Skeletal muscle tissue (tissue), 4 donors: ENCODE measurements around the gene RIC8B. TPM values are rescaled to one million over a fixed set of nuclear protein-coding genes. Genes with fewer than 3 reads are reported as not detected.

Experiments used
- H3K27ac ChIP-seq: one replicate; pipeline ENCODE4 v1.7.0; 2013; ENCODE audit warnings: mild to moderate bottlenecking, low read depth, low read length, inconsistent platforms
- H3K27me3 ChIP-seq, 3 donors: one replicate each; pipeline ENCODE4 v1.7.0; 2013; ENCODE audit warnings: low read length in 3 of 3; ENCODE audit not compliant: control insufficient read depth in 3 of 3, insufficient read depth in 3 of 3
- H3K36me3 ChIP-seq, 3 donors: one replicate each; pipeline ENCODE4 v1.7.0; 2013; ENCODE audit warnings: low read length in 3 of 3; ENCODE audit not compliant: control insufficient read depth in 3 of 3, insufficient read depth in 3 of 3
- H3K4me1 ChIP-seq, 3 donors: one replicate each; pipeline ENCODE4 v1.7.0; 2013; ENCODE audit warnings: low read length in 3 of 3, mild to moderate bottlenecking in 3 of 3; ENCODE audit not compliant: control insufficient read depth in 3 of 3, insufficient read depth in 3 of 3
- H3K4me3 ChIP-seq, 3 donors: one replicate each; pipeline ENCODE4 v1.7.0; 2013; ENCODE audit warnings: low read length in 3 of 3
- H3K9ac ChIP-seq, 3 donors: one replicate each; pipeline ENCODE4 v1.7.0; 2013; ENCODE audit warnings: low read length in 3 of 3, mild to moderate bottlenecking in 3 of 3, moderate library complexity in 2 of 3, low read depth in 1 of 3
- H3K9me3 ChIP-seq, 3 donors: one replicate each; pipeline ENCODE4 v1.7.0; 2013; ENCODE audit warnings: low read length in 3 of 3; ENCODE audit not compliant: control insufficient read depth in 3 of 3
- total RNA-seq: library from RNA; depleted of rRNA; stranded (reverse); fragments of >200 nt; gene quantifications from one replicate; pipeline ENCODE4 v1.2.3, GENCODE V29; 2014
- donor health status: Osteomylitis.

The RIC8B gene
- total RNA-seq, 1 donor from 2014 or later: 19.3 TPM

DNA sequence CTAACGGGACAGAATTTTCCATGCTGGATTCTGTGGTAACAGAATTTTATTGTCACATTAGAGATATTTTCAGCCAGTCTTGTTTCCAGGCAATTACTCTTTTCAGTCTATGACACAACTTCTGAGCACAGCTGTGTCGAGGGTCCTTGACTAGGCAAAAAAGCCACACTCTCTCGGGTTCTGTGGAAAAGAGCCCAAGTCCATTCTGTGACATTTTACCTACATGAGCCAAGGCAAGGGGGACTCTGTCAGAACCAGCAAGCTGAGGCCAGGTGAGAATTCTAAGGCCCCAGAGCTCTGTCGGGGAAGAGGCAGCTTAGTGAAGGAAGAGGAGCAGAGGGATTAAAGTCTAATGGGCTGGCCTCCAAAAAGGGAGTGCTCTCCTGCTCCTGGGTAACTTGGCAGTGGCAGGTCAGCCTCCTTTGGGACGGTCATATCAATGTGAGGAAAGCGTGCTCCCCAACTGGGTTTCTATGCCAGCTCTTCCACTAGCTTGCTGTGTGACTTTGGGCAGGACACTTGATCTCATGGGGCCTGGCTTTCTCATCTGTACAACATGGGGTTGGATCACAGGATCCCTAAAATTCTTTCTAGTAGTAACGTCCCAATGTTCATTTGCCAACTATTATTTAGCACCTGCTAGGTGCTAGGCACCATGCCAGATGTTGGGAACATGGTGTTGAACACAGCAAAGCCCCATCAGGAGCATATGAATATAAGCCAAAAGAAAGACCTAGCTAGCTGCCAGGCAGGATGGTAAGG is 16.0 kb upstream of the RIC8B start:
- Histone ChIP-seq H3K27me3 (no peaks in the 10 kb centered on the region), H3K9me3 (no peaks in the 10 kb centered on the region), H3K4me1 (peaks cover 21 to 26% (median 23%) of the 10 kb centered on the region in 3 donors), H3K4me3 (no peak overlapping the region), H3K36me3 (no peaks in the 10 kb centered on the region), H3K9ac (no peak overlapping the region), H3K27ac (peak overlapping the region; percentile 66)

DNA sequence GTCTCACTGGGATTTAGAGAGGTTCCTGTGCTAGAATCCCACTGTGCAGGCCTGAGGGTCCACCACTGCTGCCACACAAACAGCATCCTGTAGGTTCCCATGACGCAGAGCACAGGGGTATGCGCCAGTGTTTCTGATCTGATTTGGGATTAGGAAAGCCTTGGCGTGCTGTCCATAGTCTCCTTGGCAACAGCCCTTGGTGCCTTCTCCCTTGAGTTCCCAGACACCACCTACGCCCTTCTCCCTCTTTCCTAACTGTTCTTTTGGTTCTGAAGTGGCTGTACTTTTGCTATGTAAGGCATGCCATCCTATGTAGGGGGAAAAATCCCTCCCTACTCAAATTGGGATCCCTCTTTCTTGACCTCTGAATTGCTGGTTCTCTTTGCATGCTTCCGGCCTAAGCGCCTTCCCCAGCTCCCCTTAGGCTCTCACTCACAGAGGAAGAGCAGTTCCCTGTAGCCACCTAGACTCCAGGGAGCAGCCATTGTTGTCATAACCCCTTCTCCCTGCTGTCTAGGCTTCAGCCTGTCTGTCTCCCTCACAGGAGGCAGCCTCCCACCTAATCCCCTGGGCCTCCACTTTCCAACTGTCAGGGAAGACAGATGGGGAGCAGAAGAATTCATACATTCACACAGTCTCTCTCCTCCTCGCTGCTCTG is 14.8 kb upstream of the RIC8B start:
- Histone ChIP-seq H3K9ac (no peak overlapping the region), H3K27me3 (no peaks in the 10 kb centered on the region), H3K27ac (peak overlapping the region; percentile 66), H3K36me3 (no peaks in the 10 kb centered on the region), H3K4me3 (peak overlapping the region in 1 of 3 donors; percentile 4), H3K4me1 (peaks cover 21 to 26% (median 23%) of the 10 kb centered on the region in 3 donors), H3K9me3 (no peaks in the 10 kb centered on the region)

DNA sequence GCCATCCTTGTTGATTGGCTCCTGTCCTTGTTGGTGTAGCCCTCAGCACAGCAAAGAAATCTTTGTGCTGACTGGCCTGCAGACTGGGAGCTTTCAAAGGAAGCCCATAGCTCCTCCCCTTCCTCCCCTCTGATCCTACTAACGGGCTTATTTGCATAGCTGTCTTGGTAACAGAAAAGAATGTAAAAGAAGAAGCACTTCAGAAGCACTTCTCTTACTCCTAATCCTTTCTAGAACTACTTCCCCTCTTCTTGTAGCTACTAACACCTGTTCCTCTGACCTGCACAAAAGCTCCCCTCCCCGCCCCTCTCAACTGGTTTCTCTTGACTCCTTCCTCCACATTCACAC is 14.3 kb upstream of the RIC8B start:
- peak overlapping the region; percentile 66 for H3K27ac ChIP-seq
- no peak overlapping the region for H3K9ac ChIP-seq
- H3K36me3 ChIP-seq: no peaks in the 10 kb centered on the region
- H3K4me3 ChIP-seq: no peak overlapping the region
- H3K4me1 ChIP-seq: peaks cover 21 to 26% (median 23%) of the 10 kb centered on the region in 3 donors
- H3K27me3 ChIP-seq: no peaks in the 10 kb centered on the region
- H3K9me3 ChIP-seq: no peaks in the 10 kb centered on the region

DNA sequence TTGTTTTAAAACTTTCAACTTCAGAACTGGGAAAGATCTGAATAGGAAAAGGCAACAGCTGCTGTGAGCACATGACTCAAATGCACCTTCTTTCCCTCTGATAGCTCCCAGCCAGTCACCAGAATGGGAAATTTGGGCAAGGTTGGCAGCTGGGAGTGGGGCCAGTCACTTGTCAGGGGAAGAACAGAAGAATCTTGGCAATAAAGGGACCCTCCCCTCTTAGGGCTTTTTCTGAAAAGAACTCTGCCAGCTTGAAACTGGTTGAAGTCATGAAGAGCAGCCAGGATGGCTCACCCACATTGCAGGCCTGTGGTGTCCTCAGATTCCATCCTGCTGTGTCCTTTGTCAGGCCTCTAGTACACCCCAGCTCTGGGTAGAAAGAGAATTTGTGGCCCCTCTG is 10.3 kb upstream of the RIC8B start:
- H3K9me3 ChIP-seq: no peaks in the 10 kb centered on the region
- H3K4me1 ChIP-seq: peaks cover 17 to 25% (median 18%) of the 10 kb centered on the region in 3 donors
- H3K27ac ChIP-seq: no peak overlapping the region
- H3K27me3 ChIP-seq: no peaks in the 10 kb centered on the region
- no peak overlapping the region for H3K4me3 ChIP-seq
- H3K36me3 ChIP-seq: no peaks in the 10 kb centered on the region
- H3K9ac ChIP-seq: no peak overlapping the region

DNA sequence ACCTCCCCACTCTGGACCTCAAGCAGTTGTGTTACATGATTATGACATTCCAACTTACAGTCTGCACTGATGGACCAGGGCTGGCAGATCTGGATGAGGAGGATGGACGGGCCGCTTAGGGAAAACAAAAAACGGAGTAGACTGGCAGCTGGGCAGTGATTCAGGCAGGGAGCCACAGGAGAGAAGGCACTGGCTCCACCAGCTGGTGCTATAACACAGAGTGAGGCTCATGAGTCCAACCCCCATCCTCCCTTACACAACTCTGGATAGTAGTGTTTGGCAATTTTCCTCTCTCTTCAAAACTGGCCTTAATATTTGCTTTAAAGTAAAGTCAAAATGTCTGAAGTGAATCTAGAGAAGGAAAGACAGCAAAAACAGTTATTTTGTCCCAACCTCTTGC is 9.7 kb upstream of the RIC8B start:
- Histone ChIP-seq H3K27me3 (no peaks in the 10 kb centered on the region), H3K36me3 (no peaks in the 10 kb centered on the region), H3K9me3 (no peaks in the 10 kb centered on the region), H3K4me3 (no peak overlapping the region), H3K9ac (no peak overlapping the region), H3K27ac (no peak overlapping the region), H3K4me1 (peaks cover 13 to 20% (median 14%) of the 10 kb centered on the region in 3 donors)

DNA sequence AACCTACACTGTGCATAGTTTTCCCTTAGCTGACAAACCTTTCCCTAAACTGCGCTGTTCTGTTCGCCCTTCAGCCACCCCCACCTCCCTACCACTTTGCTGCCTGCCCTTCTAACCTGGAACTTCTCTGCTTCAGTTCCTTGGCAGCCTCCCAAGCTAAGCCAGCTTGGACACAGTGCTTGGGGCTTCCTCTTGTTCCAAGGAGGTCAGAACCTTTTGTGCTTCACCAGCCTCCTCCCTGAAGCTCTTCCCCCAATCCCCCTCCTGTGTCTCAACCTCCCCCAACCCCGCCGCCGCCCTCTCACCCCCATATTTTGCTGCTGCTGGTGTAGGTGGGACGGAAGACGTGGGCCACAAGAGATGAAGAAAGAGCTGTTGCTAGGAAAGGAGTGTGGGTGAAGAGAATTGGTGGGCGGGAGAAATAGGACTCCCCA is 8.1 kb upstream of the RIC8B start:
- Histone ChIP-seq H3K27me3 (no peaks in the 10 kb centered on the region), H3K27ac (no peak overlapping the region), H3K9ac (peak overlapping the region in 1 of 3 donors; percentile 59), H3K36me3 (no peaks in the 10 kb centered on the region), H3K4me1 (peaks cover 10 to 16% (median 11%) of the 10 kb centered on the region in 3 donors), H3K4me3 (peak overlapping the region in 1 of 3 donors; percentile 31), H3K9me3 (no peaks in the 10 kb centered on the region)

DNA sequence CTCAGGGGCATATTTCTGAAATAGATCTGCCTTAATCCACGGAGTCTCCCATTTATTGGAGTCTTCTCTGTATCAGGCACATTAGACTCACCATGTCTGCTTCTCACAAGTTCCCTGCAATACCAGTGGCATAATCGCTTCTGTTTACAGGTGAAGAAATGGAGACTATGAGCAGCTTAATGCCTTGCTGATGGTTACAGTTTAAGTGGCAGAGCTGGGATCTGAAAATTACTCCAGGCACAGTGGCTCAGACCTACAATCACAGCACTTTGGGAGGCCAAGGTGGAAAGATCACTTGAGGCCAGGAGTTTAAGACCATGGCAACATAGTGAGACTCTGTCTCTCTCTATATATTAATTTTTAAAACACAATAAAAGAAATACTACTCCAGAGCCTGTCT is 7.3 kb upstream of the RIC8B start:
- Histone ChIP-seq H3K36me3 (no peaks in the 10 kb centered on the region), H3K9me3 (no peaks in the 10 kb centered on the region), H3K27ac (no peak overlapping the region)

DNA sequence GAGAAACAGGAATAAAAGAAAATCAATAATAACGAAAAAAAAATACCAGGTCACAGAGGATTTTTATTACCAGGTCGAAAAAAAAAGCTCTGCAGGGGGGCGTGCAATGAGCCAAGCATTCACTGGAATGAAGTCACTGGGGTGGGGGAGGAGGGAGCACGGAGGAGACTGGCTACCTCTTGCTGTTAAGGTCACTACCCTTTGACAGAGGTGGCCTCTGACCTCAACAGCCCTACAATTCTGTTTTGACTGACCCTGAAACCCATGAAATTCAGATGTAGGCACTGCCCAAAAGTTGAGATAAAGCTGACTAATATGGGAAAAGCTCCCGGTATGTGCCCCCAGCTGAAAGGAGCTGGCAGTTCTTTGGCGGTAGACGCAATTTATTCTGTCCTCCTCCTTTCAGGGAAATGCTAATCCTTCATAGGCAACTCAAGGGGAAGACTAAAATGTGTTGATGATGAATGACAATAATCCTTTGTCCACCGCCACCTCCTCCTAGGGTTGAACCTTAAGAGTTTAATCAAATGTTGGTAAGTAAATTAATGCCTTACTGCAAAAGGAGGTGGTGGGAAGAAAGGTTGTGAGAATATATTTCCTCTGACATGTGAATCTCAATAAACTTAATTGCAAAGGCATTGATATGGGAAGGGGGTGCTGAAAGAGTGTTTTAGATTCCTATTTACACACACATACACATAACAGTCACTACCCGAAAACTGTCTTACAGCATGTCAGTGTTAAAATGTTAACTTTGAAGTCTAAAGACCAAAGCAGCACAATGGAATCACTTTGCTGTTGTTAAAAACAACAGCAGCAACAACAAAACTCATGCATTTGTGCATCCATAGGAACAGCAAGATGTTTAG is 6.3 kb upstream of the RIC8B start:
- H3K36me3 ChIP-seq: no peaks in the 10 kb centered on the region
- H3K27ac ChIP-seq: no peak overlapping the region
- no peak overlapping the region for H3K4me3 ChIP-seq
- H3K4me1 ChIP-seq: peaks cover 10 to 16% (median 11%) of the 10 kb centered on the region in 3 donors
- no peak overlapping the region for H3K9ac ChIP-seq
- H3K27me3 ChIP-seq: no peaks in the 10 kb centered on the region
- H3K9me3 ChIP-seq: no peaks in the 10 kb centered on the region

More for the DNA sequence above, 7.3 kb upstream of the RIC8B start:
- Histone ChIP-seq H3K4me3 (no peak overlapping the region), H3K4me1 (peaks cover 10 to 16% (median 11%) of the 10 kb centered on the region in 3 donors), H3K27me3 (no peaks in the 10 kb centered on the region), H3K9ac (no peak overlapping the region)

DNA sequence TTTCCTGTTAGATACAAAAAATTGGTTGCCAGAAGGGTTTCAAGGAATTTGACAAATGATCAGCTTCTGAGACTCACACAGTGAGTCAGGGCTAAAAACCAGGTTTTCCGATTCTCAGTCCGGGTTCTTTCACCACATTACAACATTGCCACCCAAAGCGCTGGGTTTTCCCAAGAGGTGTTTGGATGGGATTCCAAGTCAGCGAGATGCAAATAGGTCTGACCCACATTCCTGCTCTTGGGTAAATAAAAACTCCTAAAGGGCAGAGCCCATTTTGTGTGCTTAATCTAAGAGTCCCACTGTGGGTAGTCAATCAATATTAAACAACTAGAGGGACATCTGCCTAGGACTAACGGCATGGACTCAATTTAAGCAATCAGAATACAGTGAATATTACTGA is 5.4 kb upstream of the RIC8B start:
- Histone ChIP-seq H3K27ac (no peak overlapping the region), H3K27me3 (no peaks in the 10 kb centered on the region), H3K4me3 (no peak overlapping the region), H3K9ac (no peak overlapping the region), H3K4me1 (peaks cover 11 to 16% (median 14%) of the 10 kb centered on the region in 3 donors), H3K9me3 (no peaks in the 10 kb centered on the region), H3K36me3 (no peaks in the 10 kb centered on the region)
